Suprapubic skin (tissue), 4 donors: Measurements from ENCODE around the gene SDSL.

Source experiments
- CTCF ChIP-seq, 2 donors: fragments of 200-600 bp in 1 of 2; fragments of 450-650 bp in 1 of 2; sonication (generic) in 1 of 2; IDR thresholded peaks; one replicate each; pipeline ENCODE4 v1.5.1; 2016 to 2019; ENCODE audit warnings: antibody characterized with exemption in 2 of 2, mild to moderate bottlenecking in 1 of 2, moderate library complexity in 1 of 2
- POLR2A ChIP-seq, 2 donors: fragments of 450-650 bp; IDR thresholded peaks; one replicate each; pipeline ENCODE4 v1.6.1; 2017; ENCODE audit warnings: antibody characterized with exemption in 2 of 2, mild to moderate bottlenecking in 2 of 2, moderate library complexity in 2 of 2
- POLR2AphosphoS5 ChIP-seq, 3 donors: sonication (generic); formaldehyde crosslinking; IDR thresholded peaks; one replicate each; pipeline ENCODE4 v1.6.1; 2017; ENCODE audit warnings: antibody characterized with exemption in 3 of 3

GRCh38 chr12:113384778-113385177 lies 37.4 kb upstream of the SDSL start:
- no peak for TF ChIP-seq CTCF (IDR thresholded peaks at IDR 0.05)
- no peak for TF ChIP-seq POLR2A (IDR thresholded peaks at IDR 0.05)
- TF ChIP-seq POLR2AphosphoS5 (IDR thresholded peaks at IDR 0.05): no peak
